HG02970 (cell line): Measurements from ENCODE around the gene MTHFD1L.
"Not testable (repeated sequence)": the region's sequence is repeated elsewhere in the genome, so short reads cannot be mapped to it uniquely, and the experiment has no call there.

Source experiments
- ATAC-seq: cut with Tn5 transposase; IDR thresholded peaks from one replicate; pipeline ENCODE4 v1.9.1; 2021; ENCODE audit warnings: mild to moderate bottlenecking, moderate library complexity, moderate number of reproducible peaks; ENCODE audit not compliant: unreplicated experiment, low FRiP score

The MTHFD1L gene

GRCh38 chr6:150865406-150866146, at the start of gene MTHFD1L:
TSS of gene MTHFD1L (plus strand) at chr6:150865702. CDS start at chr6:150865823, 121 bp downstream.
- ATAC-seq: peak; percentile 62

GRCh38 chr6:150816554-150816953, 48.9 kb upstream of the MTHFD1L start:
- not testable (repeated sequence) for ATAC-seq

GRCh38 chr6:150822932-150823331, 42.6 kb upstream of the MTHFD1L start:
- ATAC-seq: no peak

- ATAC-seq: no peak
Measured at GRCh38 chr6:150826788-150827187, 38.7 kb upstream of the MTHFD1L start.

- ATAC-seq: not testable (repeated sequence)
Measured at GRCh38 chr6:150828107-150828506, 37.4 kb upstream of the MTHFD1L start.

GRCh38 chr6:150830439-150831165, 34.9 kb upstream of the MTHFD1L start:
- no peak for ATAC-seq

GRCh38 chr6:150831577-150831976, 33.9 kb upstream of the MTHFD1L start:
- ATAC-seq: no peak

GRCh38 chr6:150835620-150836019, 29.9 kb upstream of the MTHFD1L start:
- ATAC-seq: no peak

GRCh38 chr6:150840185-150840584, 25.3 kb upstream of the MTHFD1L start:
- ATAC-seq: no peak

- no peak for ATAC-seq
Measured at GRCh38 chr6:150841189-150841588, 24.3 kb upstream of the MTHFD1L start.

- ATAC-seq: no peak
Measured at GRCh38 chr6:150841697-150842096, 23.8 kb upstream of the MTHFD1L start.

GRCh38 chr6:150844371-150844770, 21.1 kb upstream of the MTHFD1L start:
- no peak for ATAC-seq

GRCh38 chr6:150846641-150847040, 18.9 kb upstream of the MTHFD1L start:
- ATAC-seq: no peak

GRCh38 chr6:150848400-150848799, 17.1 kb upstream of the MTHFD1L start:
- ATAC-seq: no peak

GRCh38 chr6:150854392-150854791, 11.1 kb upstream of the MTHFD1L start:
- ATAC-seq: not testable (repeated sequence)

- not testable (repeated sequence) for ATAC-seq
Measured at GRCh38 chr6:150855171-150855570, 10.3 kb upstream of the MTHFD1L start.

- ATAC-seq: no peak
Measured at GRCh38 chr6:150857062-150857944, 8.2 kb upstream of the MTHFD1L start.

- ATAC-seq: no peak
Measured at GRCh38 chr6:150857945-150858308, 7.6 kb upstream of the MTHFD1L start.

- ATAC-seq: not testable (repeated sequence)
Measured at GRCh38 chr6:150861448-150862168, 3.9 kb upstream of the MTHFD1L start.

- ATAC-seq: no peak
Measured at GRCh38 chr6:150863213-150863928, 2.1 kb upstream of the MTHFD1L start.
